Gastrocnemius medialis (tissue), 4 donors: ENCODE measurements around the gene VSIR. TPM values are rescaled to one million over a fixed set of nuclear protein-coding genes. Genes with fewer than 3 reads are reported as not detected.

Experiments
- ATAC-seq, 2 donors: fragments of 150-250 bp; one replicate each; pipeline ENCODE4 v1.9.1; 2016
- DNase-seq, 2 donors: peaks; one replicate each; pipeline ENCODE4 v3.0.0-alpha.2; 2019
- H3K27ac ChIP-seq, 4 donors: fragments of 200-600 bp; sonication (generic); 1 replicate in 1 of 4; 2 replicates in 3 of 4; pipeline ENCODE4 v1.5.1; 2016 to 2018; ENCODE audit warnings: mild to moderate bottlenecking in 2 of 4, moderate library complexity in 1 of 4
- H3K27me3 ChIP-seq, 3 donors: fragments of 200-600 bp; sonication (generic) in 2 of 3; 1 replicate in 1 of 3; 2 replicates in 2 of 3; pipeline versions ENCODE4 v1.5.1 to v1.6.0; 2016 to 2019; ENCODE audit warnings: mild to moderate bottlenecking in 1 of 3, moderate library complexity in 1 of 3
- H3K36me3 ChIP-seq, 2 donors: fragments of 200-600 bp; sonication (generic) in 1 of 2; one replicate each; pipeline ENCODE4 v1.5.1; 2017 to 2018
- H3K4me1 ChIP-seq, 2 donors: fragments of 200-600 bp; sonication (generic) in 1 of 2; one replicate each; pipeline ENCODE4 v1.5.1; 2016 to 2017; ENCODE audit warnings: mild to moderate bottlenecking in 2 of 2
- H3K4me3 ChIP-seq, 4 donors: fragments of 200-600 bp; sonication (generic) in 3 of 4; 1 replicate in 1 of 4; 2 replicates in 3 of 4; pipeline ENCODE4 v1.5.1; 2016 to 2019; ENCODE audit warnings: mild to moderate bottlenecking in 2 of 4
- H3K9me3 ChIP-seq, 3 donors: fragments of 200-600 bp; sonication (generic) in 2 of 3; 1 replicate in 1 of 3; 2 replicates in 2 of 3; pipeline ENCODE4 v1.5.1; 2016 to 2019
- CTCF ChIP-seq, 5 experiments: fragments of 450-650 bp in 3 of 5; fragments of 200-600 bp in 2 of 5; sonication (generic) in 2 of 5; IDR thresholded peaks in 4 of 5; conservative IDR thresholded peaks in 1 of 5; 1 replicate in 4 of 5; 2 replicates in 1 of 5; pipeline ENCODE4 v1.5.1; 2016 to 2019; ENCODE audit warnings: antibody characterized with exemption in 5 of 5, mild to moderate bottlenecking in 3 of 5, moderate library complexity in 3 of 5
- POLR2A ChIP-seq, 2 donors: fragments of 450-650 bp; IDR thresholded peaks; one replicate each; pipeline ENCODE4 v1.6.1; 2017; ENCODE audit warnings: antibody characterized with exemption in 2 of 2, mild to moderate bottlenecking in 2 of 2, moderate library complexity in 2 of 2
- in situ Hi-C, 4 donors: fragments of 200-750 bp; cut with MboI; loops; one replicate each; pipeline versions ENCODE4 v1.15.0 to v1.8.0; 2017; ENCODE audit warnings: low sequenced_read_pairs in 4 of 4
- intact Hi-C: fragments of 100-400 bp; cut with DNase I; formaldehyde crosslinking; loops from one replicate; pipeline ENCODE4 v1.15.1; 2023; ENCODE audit warnings: low total_unique reads
- total RNA-seq, 4 donors: library from RNA; depleted of rRNA; stranded (reverse); fragments of >200 nt; gene quantifications; one replicate each; pipeline versions ENCODE4 v1.1.0 to v1.2.3, GENCODE V29; 2016

Gene VSIR
- total RNA-seq, 4 donors from 2014 or later = 7.9 to 20.7 (median 16.9) TPM

- peak overlapping the region; percentile 61 to 81 (median 69) for H3K4me3 ChIP-seq
- H3K9me3 ChIP-seq = no peaks in the 10 kb centered on the region
- peak; percentile 21 to 28 for ATAC-seq
- in situ Hi-C loops (no loop called here), intact Hi-C loops (loop anchor here (2.0 to 5.0 kb wide), 6 partner anchors 15 to 455 kb away; partner anchors contain the start of gene SLC29A3)
- H3K4me1 ChIP-seq = peaks cover 64 to 83% of the 10 kb centered on the region in 2 donors
- H3K27ac ChIP-seq = peak overlapping the region; percentile 77 to 91 (median 86)
- H3K36me3 ChIP-seq = no peaks in the 10 kb centered on the region
- H3K27me3 ChIP-seq = no peaks in the 10 kb centered on the region
- peak in 1 of 2 donors; percentile 67 for DNase-seq
- TF ChIP-seq POLR2A (IDR thresholded peaks at IDR 0.05) (peak; percentile 24 to 44), CTCF (IDR thresholded peaks at IDR 0.05 in 4 of 5, conservative IDR thresholded peaks at IDR 0.05 in 1 of 5) (no peak)
These were observed 1.3 kb downstream of the VSIR start for GRCh38 chr10:71771821-71772617.

- DNase-seq = peak; percentile 64 to 72
- Histone ChIP-seq H3K9me3 (no peaks in the 10 kb centered on the region), H3K27me3 (no peaks in the 10 kb centered on the region), H3K27ac (peak overlapping the region; percentile 77 to 91 (median 86)), H3K36me3 (no peaks in the 10 kb centered on the region), H3K4me1 (peaks cover 71 to 90% of the 10 kb centered on the region in 2 donors), H3K4me3 (peak overlapping the region; percentile 3 to 69 (median 38))
- intact Hi-C loops = loop anchor here (5.0 kb wide), 3 partner anchors 159 to 454 kb away; partner anchors contain the start of gene SLC29A3
- in situ Hi-C loops = no loop called here
- peak; percentile 13 to 45 for ATAC-seq
- TF ChIP-seq CTCF (IDR thresholded peaks at IDR 0.05 in 4 of 5, conservative IDR thresholded peaks at IDR 0.05 in 1 of 5) (no peak), POLR2A (IDR thresholded peaks at IDR 0.05) (no peak)
These were observed 2.1 kb downstream of the VSIR start for GRCh38 chr10:71771204-71771603.

- in situ Hi-C loops (no loop called here), intact Hi-C loops (loop anchor here (5.0 kb wide), 3 partner anchors 158 to 453 kb away; partner anchors contain the start of gene SLC29A3)
- H3K27ac ChIP-seq = peak overlapping the region; percentile 77 to 91 (median 86)
- DNase-seq (no peak), ATAC-seq (peak; percentile 2 to 9)
- peaks cover 75 to 92% of the 10 kb centered on the region in 2 donors for H3K4me1 ChIP-seq
- H3K4me3 ChIP-seq = peak overlapping the region; percentile 3 to 69 (median 38)
- TF ChIP-seq POLR2A (IDR thresholded peaks at IDR 0.05) = no peak
- TF ChIP-seq CTCF (IDR thresholded peaks at IDR 0.05 in 4 of 5, conservative IDR thresholded peaks at IDR 0.05 in 1 of 5) = no peak
- H3K36me3 ChIP-seq = no peaks in the 10 kb centered on the region
- H3K27me3 ChIP-seq = no peaks in the 10 kb centered on the region
- H3K9me3 ChIP-seq = no peaks in the 10 kb centered on the region
These were observed 2.5 kb downstream of the VSIR start for GRCh38 chr10:71770789-71771188.

- in situ Hi-C loops (no loop called here), intact Hi-C loops (loop anchor here (5.0 kb wide), 3 partner anchors 158 to 453 kb away; partner anchors contain the start of gene SLC29A3)
- Histone ChIP-seq H3K4me3 (peak overlapping the region in 1 of 4 donors; percentile 69), H3K27ac (peak overlapping the region; percentile 77 to 91 (median 86)), H3K4me1 (peaks cover 76 to 92% of the 10 kb centered on the region in 2 donors), H3K36me3 (no peaks in the 10 kb centered on the region), H3K27me3 (no peaks in the 10 kb centered on the region), H3K9me3 (no peaks in the 10 kb centered on the region)
- no peak for DNase-seq
- ATAC-seq = peak in 1 of 2 donors; percentile 7
- no peak for TF ChIP-seq POLR2A (IDR thresholded peaks at IDR 0.05)
- TF ChIP-seq CTCF (IDR thresholded peaks at IDR 0.05 in 4 of 5, conservative IDR thresholded peaks at IDR 0.05 in 1 of 5) = no peak
These were observed 3.1 kb downstream of the VSIR start for GRCh38 chr10:71770255-71770654.
